WTC11 (cell line): ENCODE results near the gene UCK2.

Source experiments
- ETV6 ChIP-seq: sonication (generic); formaldehyde crosslinking; IDR thresholded peaks from 2 replicates; pipeline ENCODE4 v1.8.1; 2022; ENCODE audit warnings: mild to moderate bottlenecking, missing genetic modification reagents
- GABPB1 ChIP-seq: sonication (generic); formaldehyde crosslinking; IDR thresholded peaks from 2 replicates; pipeline ENCODE4 v1.8.1; 2023; ENCODE audit warnings: mild to moderate bottlenecking, missing genetic modification reagents
- MYBL2 ChIP-seq: sonication (generic); formaldehyde crosslinking; IDR thresholded peaks from 2 replicates; pipeline ENCODE4 v1.8.1; 2023; ENCODE audit warnings: mild to moderate bottlenecking, moderate library complexity, missing genetic modification reagents
- TF ChIP-seq, protein P1 (sequence below): fragments of 200-600 bp; IDR thresholded peaks from 2 replicates; pipeline ENCODE4 v1.8.0; 2022; ENCODE audit warnings: antibody characterized with exemption

DNA sequence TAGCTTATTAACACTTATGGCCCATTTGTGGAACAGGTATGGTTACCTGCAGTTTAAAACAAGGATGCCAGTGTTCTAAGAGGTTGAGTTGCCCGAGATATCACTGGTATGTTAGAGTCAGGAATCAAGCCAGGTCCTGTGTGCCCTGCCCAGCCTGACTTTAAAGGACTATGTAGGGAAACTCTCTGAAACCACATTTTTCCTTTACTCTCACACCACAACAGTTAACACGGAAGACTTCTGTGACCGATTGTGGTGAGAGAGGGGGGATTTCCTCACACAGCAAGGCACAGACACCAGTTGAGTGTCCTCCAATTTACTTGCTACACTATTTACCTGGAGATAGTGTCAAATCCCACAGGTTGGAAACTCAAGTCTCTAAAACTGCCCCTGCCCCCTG lies 47.8 kb downstream of the UCK2 start:
- TF ChIP-seq ETV6 (CRISPR knock-in tag): no peak
- TF ChIP-seq GABPB1 (CRISPR knock-in tag): no peak
- TF ChIP-seq, protein P1, sequence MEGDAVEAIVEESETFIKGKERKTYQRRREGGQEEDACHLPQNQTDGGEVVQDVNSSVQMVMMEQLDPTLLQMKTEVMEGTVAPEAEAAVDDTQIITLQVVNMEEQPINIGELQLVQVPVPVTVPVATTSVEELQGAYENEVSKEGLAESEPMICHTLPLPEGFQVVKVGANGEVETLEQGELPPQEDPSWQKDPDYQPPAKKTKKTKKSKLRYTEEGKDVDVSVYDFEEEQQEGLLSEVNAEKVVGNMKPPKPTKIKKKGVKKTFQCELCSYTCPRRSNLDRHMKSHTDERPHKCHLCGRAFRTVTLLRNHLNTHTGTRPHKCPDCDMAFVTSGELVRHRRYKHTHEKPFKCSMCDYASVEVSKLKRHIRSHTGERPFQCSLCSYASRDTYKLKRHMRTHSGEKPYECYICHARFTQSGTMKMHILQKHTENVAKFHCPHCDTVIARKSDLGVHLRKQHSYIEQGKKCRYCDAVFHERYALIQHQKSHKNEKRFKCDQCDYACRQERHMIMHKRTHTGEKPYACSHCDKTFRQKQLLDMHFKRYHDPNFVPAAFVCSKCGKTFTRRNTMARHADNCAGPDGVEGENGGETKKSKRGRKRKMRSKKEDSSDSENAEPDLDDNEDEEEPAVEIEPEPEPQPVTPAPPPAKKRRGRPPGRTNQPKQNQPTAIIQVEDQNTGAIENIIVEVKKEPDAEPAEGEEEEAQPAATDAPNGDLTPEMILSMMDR: no peak
- no peak for TF ChIP-seq MYBL2 (CRISPR knock-in tag)
